ENCODE results near the gene RAI14.

Gene RAI14

GRCh38 chr5:34869256-34869655 is 213.1 kb downstream of the RAI14 start:
- H3K4me3 ChIP-seq (ENCODE audit: low read length) = no peak overlapping the region
- H3K36me3 ChIP-seq (ENCODE audit: control insufficient read depth, low read length) = no peaks in the 10 kb centered on the region
- H3K27me3 ChIP-seq (ENCODE audit: control insufficient read depth, low read length) = no peaks in the 10 kb centered on the region; the same call in 1 of the 2 replicates
- no peaks in the 10 kb centered on the region for H3K4me1 ChIP-seq (ENCODE audit: control insufficient read depth, low read length)
- no peaks in the 10 kb centered on the region for H3K9me2 ChIP-seq (replicated peaks; ENCODE audit: control insufficient read depth, low read length)
- H3K4me2 ChIP-seq (ENCODE audit: low read length) = no peak overlapping the region
- TF ChIP-seq EZH2phosphoT487 (IDR thresholded peaks at IDR 0.05; ENCODE audit: borderline replicate concordance, low read length) (no peak), CTCF (IDR thresholded peaks at IDR 0.05; ENCODE audit: low read depth, low read length, poor library complexity, severe bottlenecking) (no peak)
- no peaks in the 10 kb centered on the region for H3F3A ChIP-seq (ENCODE audit: control insufficient read depth, insufficient read depth)
- no peak overlapping the region for H3K27ac ChIP-seq (ENCODE audit: low read depth, low read length)
- H4K20me1 ChIP-seq (ENCODE audit: control insufficient read depth, insufficient read depth, low read depth, low read length) = no peaks in the 10 kb centered on the region
- H3K9me3 ChIP-seq (ENCODE audit: control insufficient read depth, insufficient read depth, low read length) = no peaks in the 10 kb centered on the region
- H3K79me2 ChIP-seq (ENCODE audit: control insufficient read depth, low read length) = no peaks in the 10 kb centered on the region

GRCh38 chr5:34870382-34870781 is 214.3 kb downstream of the RAI14 start:
- Histone ChIP-seq H3F3A (ENCODE audit: control insufficient read depth, insufficient read depth) (no peaks in the 10 kb centered on the region), H3K4me3 (ENCODE audit: low read length) (no peak overlapping the region), H3K27me3 (ENCODE audit: control insufficient read depth, low read length) (no peaks in the 10 kb centered on the region; the same call in 1 of the 2 replicates), H4K20me1 (ENCODE audit: control insufficient read depth, insufficient read depth, low read depth, low read length) (no peaks in the 10 kb centered on the region), H3K4me1 (ENCODE audit: control insufficient read depth, low read length) (no peaks in the 10 kb centered on the region), H3K4me2 (ENCODE audit: low read length) (no peak overlapping the region), H3K9me2 (replicated peaks; ENCODE audit: control insufficient read depth, low read length) (no peaks in the 10 kb centered on the region), H3K9me3 (ENCODE audit: control insufficient read depth, insufficient read depth, low read length) (no peaks in the 10 kb centered on the region), H3K36me3 (ENCODE audit: control insufficient read depth, low read length) (no peaks in the 10 kb centered on the region), H3K27ac (ENCODE audit: low read depth, low read length) (no peak overlapping the region), H3K79me2 (ENCODE audit: control insufficient read depth, low read length) (no peaks in the 10 kb centered on the region)
- TF ChIP-seq EZH2phosphoT487 (IDR thresholded peaks at IDR 0.05; ENCODE audit: borderline replicate concordance, low read length) (no peak), CTCF (IDR thresholded peaks at IDR 0.05; ENCODE audit: low read depth, low read length, poor library complexity, severe bottlenecking) (no peak)

GRCh38 chr5:34876275-34876674 is 220.1 kb downstream of the RAI14 start:
- Histone ChIP-seq H3K4me1 (ENCODE audit: control insufficient read depth, low read length) (no peaks in the 10 kb centered on the region), H3K27me3 (ENCODE audit: control insufficient read depth, low read length) (no peaks in the 10 kb centered on the region; the same call in 1 of the 2 replicates), H3K4me2 (ENCODE audit: low read length) (no peak overlapping the region), H3K4me3 (ENCODE audit: low read length) (no peak overlapping the region), H3K9me2 (replicated peaks; ENCODE audit: control insufficient read depth, low read length) (no peaks in the 10 kb centered on the region), H3F3A (ENCODE audit: control insufficient read depth, insufficient read depth) (no peaks in the 10 kb centered on the region), H3K79me2 (ENCODE audit: control insufficient read depth, low read length) (no peaks in the 10 kb centered on the region), H3K9me3 (ENCODE audit: control insufficient read depth, insufficient read depth, low read length) (no peaks in the 10 kb centered on the region), H4K20me1 (ENCODE audit: control insufficient read depth, insufficient read depth, low read depth, low read length) (no peaks in the 10 kb centered on the region), H3K27ac (ENCODE audit: low read depth, low read length) (no peak overlapping the region), H3K36me3 (ENCODE audit: control insufficient read depth, low read length) (no peaks in the 10 kb centered on the region)
- TF ChIP-seq CTCF (IDR thresholded peaks at IDR 0.05; ENCODE audit: low read depth, low read length, poor library complexity, severe bottlenecking) (no peak), EZH2phosphoT487 (IDR thresholded peaks at IDR 0.05; ENCODE audit: borderline replicate concordance, low read length) (no peak)
